Measurements from ENCODE around the gene ORMDL3. TPM values are rescaled to one million over a fixed set of nuclear protein-coding genes. Genes with fewer than 3 reads are reported as not detected.
A peak's percentile ranks its signal among the peaks of the same experiment; 100 is the strongest.

The ORMDL3 gene
- total and polyA plus RNA-seq, 8 donors, result 47.6 to 107 (median 82.7) TPM

GRCh38 chr17:39943702-39944392 lies 16.4 kb upstream of the ORMDL3 start:
- Histone ChIP-seq H3K4me3 (no peak overlapping the region), H3K4me1 (peaks cover 0 to 4% of the 10 kb centered on the region in 2 donors), H3K27me3 (no peaks in the 10 kb centered on the region), H3K27ac (no peak overlapping the region), H3K9me3 (no peaks in the 10 kb centered on the region), H3K36me3 (no peaks in the 10 kb centered on the region)
- peak in 1 of 4 donors; percentile 69 for DNase-seq
- no peak for ATAC-seq
- intact Hi-C loops (cut with DNase I), result no loop called here
- TF ChIP-seq CTCF (IDR thresholded peaks at IDR 0.05), result no peak

GRCh38 chr17:39939588-39940419 lies 12.4 kb upstream of the ORMDL3 start:
- no peak for TF ChIP-seq CTCF (IDR thresholded peaks at IDR 0.05)
- ATAC-seq (peak; percentile 42), DNase-seq (peak in 2 of 4 donors; percentile 27 to 57)
- Histone ChIP-seq H3K4me1 (no peaks in the 10 kb centered on the region), H3K4me3 (no peak overlapping the region), H3K9me3 (no peaks in the 10 kb centered on the region), H3K27ac (no peak overlapping the region), H3K36me3 (no peaks in the 10 kb centered on the region), H3K27me3 (no peaks in the 10 kb centered on the region)
- intact Hi-C loops (cut with DNase I), result no loop called here

- no peak for DNase-seq
Observed at GRCh38 chr17:39939106-39939505, 11.7 kb upstream of the ORMDL3 start.

GRCh38 chr17:39938140-39938869 lies 10.9 kb upstream of the ORMDL3 start:
- no peak overlapping the region for H3K27ac ChIP-seq
- intact Hi-C loops (cut with DNase I), result no loop called here
- no peaks in the 10 kb centered on the region for H3K4me1 ChIP-seq
- no peak overlapping the region for H3K4me3 ChIP-seq
- DNase-seq, result peak in 1 of 4 donors; percentile 5
- no peaks in the 10 kb centered on the region for H3K36me3 ChIP-seq
- TF ChIP-seq CTCF (IDR thresholded peaks at IDR 0.05), result no peak
- ATAC-seq, result no peak
- no peaks in the 10 kb centered on the region for H3K27me3 ChIP-seq
- H3K9me3 ChIP-seq, result no peaks in the 10 kb centered on the region

More at GRCh38 chr17:39939106-39939505, 11.7 kb upstream of the ORMDL3 start:
- Histone ChIP-seq H3K4me3 (no peak overlapping the region), H3K9me3 (no peaks in the 10 kb centered on the region), H3K27ac (no peak overlapping the region), H3K4me1 (no peaks in the 10 kb centered on the region), H3K36me3 (no peaks in the 10 kb centered on the region), H3K27me3 (no peaks in the 10 kb centered on the region)
- no peak for ATAC-seq
- TF ChIP-seq CTCF (IDR thresholded peaks at IDR 0.05), result no peak
- intact Hi-C loops (cut with DNase I), result no loop called here

GRCh38 chr17:39937447-39937846 lies 10.0 kb upstream of the ORMDL3 start:
- no peaks in the 10 kb centered on the region for H3K4me1 ChIP-seq
- TF ChIP-seq CTCF (IDR thresholded peaks at IDR 0.05), result no peak
- H3K9me3 ChIP-seq, result no peaks in the 10 kb centered on the region
- H3K36me3 ChIP-seq, result no peaks in the 10 kb centered on the region
- H3K4me3 ChIP-seq, result no peak overlapping the region
- intact Hi-C loops (cut with DNase I), result no loop called here
- DNase-seq, result no peak
- no peaks in the 10 kb centered on the region for H3K27me3 ChIP-seq
- no peak for ATAC-seq
- H3K27ac ChIP-seq, result no peak overlapping the region

Data from left lung (tissue), 10 donors.